Stomach (tissue), 9 donors: ENCODE data around the gene ARHGEF10L. TPM values are rescaled to one million over a fixed set of nuclear protein-coding genes. Genes with fewer than 3 reads are reported as not detected.
A peak's percentile ranks its signal among the peaks of the same experiment; 100 is the strongest.

Experiments used
- DNase-seq, 2 donors: peaks; one replicate each; pipeline versions ENCODE4 v3.0.0 to v3.0.0-alpha.2; 2013 to 2019
- H3K27ac ChIP-seq, 5 donors: fragments of 200-600 bp in 4 of 5; sonication (generic) in 4 of 5; one replicate each; pipeline ENCODE4 v1.5.1; 2013 to 2019; ENCODE audit warnings: mild to moderate bottlenecking in 1 of 5, moderate library complexity in 1 of 5
- H3K27me3 ChIP-seq, 3 donors: fragments of 200-600 bp; sonication (generic); one replicate each; pipeline ENCODE4 v1.5.1; 2017 to 2019; ENCODE audit warnings: mixed run types in 1 of 3
- H3K36me3 ChIP-seq, 4 donors: fragments of 200-600 bp; sonication (generic); 1 replicate in 3 of 4; 2 replicates in 1 of 4; pipeline ENCODE4 v1.5.1; 2016 to 2019
- H3K4me1 ChIP-seq, 4 donors: fragments of 200-600 bp; sonication (generic); one replicate each; pipeline ENCODE4 v1.5.1; 2016 to 2019
- H3K4me3 ChIP-seq, 4 donors: fragments of 200-600 bp; sonication (generic) in 3 of 4; one replicate each; pipeline ENCODE4 v1.5.1; 2016 to 2019; ENCODE audit warnings: mild to moderate bottlenecking in 1 of 4
- H3K9me3 ChIP-seq, 4 donors: fragments of 200-600 bp; sonication (generic); one replicate each; pipeline ENCODE4 v1.5.1; 2016 to 2019
- CTCF ChIP-seq, 7 experiments: fragments of 450-650 bp in 4 of 7; fragments of 200-600 bp in 3 of 7; sonication (generic) in 3 of 7; IDR thresholded peaks; one replicate each; pipeline ENCODE4 v1.5.1; 2016 to 2019; ENCODE audit warnings: antibody characterized with exemption in 7 of 7, control low read depth in 2 of 7, mild to moderate bottlenecking in 1 of 7
- EP300 ChIP-seq: sonication (generic); formaldehyde crosslinking; IDR thresholded peaks from one replicate; pipeline ENCODE4 v1.6.1; 2017; ENCODE audit warnings: antibody characterized with exemption
- POLR2A ChIP-seq, 4 donors: fragments of 450-650 bp; IDR thresholded peaks; one replicate each; pipeline ENCODE4 v1.6.1; 2016; ENCODE audit warnings: antibody characterized with exemption in 4 of 4, control low read depth in 2 of 4, mild to moderate bottlenecking in 1 of 4, moderate library complexity in 1 of 4
- POLR2AphosphoS5 ChIP-seq, 3 donors: sonication (generic); formaldehyde crosslinking; IDR thresholded peaks; one replicate each; pipeline ENCODE4 v1.6.1; 2016; ENCODE audit warnings: antibody characterized with exemption in 3 of 3
- WGBS, 5 donors: extraction: QIAGEN DNeasy Blood & Tissue Kit in 3 of 5; methylation state at CpG; one replicate each; pipeline versions ENCODE4 v1.1.5 to v1.1.7; 2013 to 2018; 5-methylcytosine and 5-hydroxymethylcytosine counted together
- intact Hi-C: fragments of 100-400 bp; cut with DNase I; formaldehyde crosslinking; loops from one replicate; pipeline ENCODE4 v1.15.1; 2023; ENCODE audit warnings: low total_unique reads
- polyA plus RNA-seq, 3 donors: library from polyadenylated mRNA; stranded (reverse); fragments of 200-250 nt; gene quantifications; one replicate each; pipeline ENCODE4 v1.2.3, GENCODE V29; 2013
- total RNA-seq, 5 donors: library from RNA; depleted of rRNA; stranded (reverse); fragments of >200 nt; gene quantifications; one replicate each; pipeline versions ENCODE4 v1.1.0 to v1.2.3, GENCODE V29; 2014 to 2016
- donor health status: healthy with polysubstance abuse.
- donor health status: Bipolar disorder and iron deficiency.
- donor health status: healthy.

Gene ARHGEF10L
- total and polyA plus RNA-seq, 8 donors, result 15.4 to 329 (median 45.0) TPM

GRCh38 chr1:17544776-17545350 is 5.4 kb downstream of the ARHGEF10L start:
- intact Hi-C loops, result no loop called here
- Histone ChIP-seq H3K27ac (peak overlapping the region; percentile 53 to 82 (median 69)), H3K36me3 (no peaks in the 10 kb centered on the region), H3K4me3 (no peak overlapping the region), H3K4me1 (peaks cover 21 to 88% (median 41%) of the 10 kb centered on the region in 4 donors), H3K27me3 (peaks cover 0 to 20% (median 0%) of the 10 kb centered on the region in 3 donors), H3K9me3 (no peaks in the 10 kb centered on the region)
- no peak for TF ChIP-seq CTCF (IDR thresholded peaks at IDR 0.05)
- no peak for TF ChIP-seq POLR2A (IDR thresholded peaks at IDR 0.05)
- no peak for TF ChIP-seq EP300
- no peak for TF ChIP-seq POLR2AphosphoS5 (IDR thresholded peaks at IDR 0.05)
- WGBS, 5 donors, result 54 to 61% (median 58%) methylated on average over 6 of the region's 6 CpGs
- peak in 1 of 2 donors; percentile 40 for DNase-seq

- no peaks in the 10 kb centered on the region for H3K36me3 ChIP-seq
- no peaks in the 10 kb centered on the region for H3K9me3 ChIP-seq
- peaks cover 0 to 15% (median 0%) of the 10 kb centered on the region in 3 donors for H3K27me3 ChIP-seq
- H3K27ac ChIP-seq, result peak overlapping the region; percentile 53 to 82 (median 69)
- no peak for TF ChIP-seq EP300
- TF ChIP-seq POLR2AphosphoS5 (IDR thresholded peaks at IDR 0.05), result peak in 2 of 3 donors; percentile 17 to 61
- WGBS, 5 donors, result 44 to 69% (median 61%) methylated on average over 2 of the region's 2 CpGs
- intact Hi-C loops, result no loop called here
- DNase-seq, result no peak
- no peak overlapping the region for H3K4me3 ChIP-seq
- H3K4me1 ChIP-seq, result peaks cover 26 to 88% (median 41%) of the 10 kb centered on the region in 4 donors
Measured at GRCh38 chr1:17545356-17545755, 5.9 kb downstream of the ARHGEF10L start.

- Histone ChIP-seq H3K27ac (peak overlapping the region in 2 of 5 donors; percentile 14 to 61), H3K27me3 (no peaks in the 10 kb centered on the region), H3K9me3 (no peaks in the 10 kb centered on the region), H3K36me3 (no peaks in the 10 kb centered on the region), H3K4me3 (no peak overlapping the region), H3K4me1 (peaks cover 31 to 88% (median 45%) of the 10 kb centered on the region in 4 donors)
- no peak for DNase-seq
- intact Hi-C loops, result no loop called here
- TF ChIP-seq POLR2A (IDR thresholded peaks at IDR 0.05) (no peak), EP300 (no peak), POLR2AphosphoS5 (IDR thresholded peaks at IDR 0.05) (no peak), CTCF (IDR thresholded peaks at IDR 0.05) (no peak)
- WGBS, 5 donors, result 85 to 89% (median 88%) methylated on average over 8 of the region's 8 CpGs
Measured at GRCh38 chr1:17546946-17547670, 7.6 kb downstream of the ARHGEF10L start.

GRCh38 chr1:17549384-17549783 is 9.9 kb downstream of the ARHGEF10L start:
- Histone ChIP-seq H3K9me3 (no peaks in the 10 kb centered on the region), H3K36me3 (no peaks in the 10 kb centered on the region), H3K4me1 (peaks cover 37 to 91% (median 48%) of the 10 kb centered on the region in 4 donors), H3K4me3 (no peak overlapping the region), H3K27ac (no peak overlapping the region), H3K27me3 (no peaks in the 10 kb centered on the region)
- intact Hi-C loops, result no loop called here
- DNase-seq, result no peak
- TF ChIP-seq POLR2A (IDR thresholded peaks at IDR 0.05) (no peak), POLR2AphosphoS5 (IDR thresholded peaks at IDR 0.05) (no peak), CTCF (IDR thresholded peaks at IDR 0.05) (no peak), EP300 (no peak)
- 82 to 94% (median 89%) methylated on average over 3 of the region's 3 CpGs for WGBS, 5 donors
